ENCODE data around the gene BCL3.

- no peak for TF ChIP-seq RAD21 (IDR thresholded peaks at IDR 0.05; ENCODE audit: low read depth)
- no peak for TF ChIP-seq TCF7L2 (IDR thresholded peaks at IDR 0.05; ENCODE audit: borderline replicate concordance, extremely low read depth, insufficient read depth, insufficient read length)
- no peak for TF ChIP-seq POLR2A (IDR thresholded peaks at IDR 0.05; ENCODE audit: borderline replicate concordance, extremely low read depth, insufficient read depth, insufficient read length)
- no peak for TF ChIP-seq REST (IDR thresholded peaks at IDR 0.05; ENCODE audit: low read depth)
- TF ChIP-seq, protein P1, sequence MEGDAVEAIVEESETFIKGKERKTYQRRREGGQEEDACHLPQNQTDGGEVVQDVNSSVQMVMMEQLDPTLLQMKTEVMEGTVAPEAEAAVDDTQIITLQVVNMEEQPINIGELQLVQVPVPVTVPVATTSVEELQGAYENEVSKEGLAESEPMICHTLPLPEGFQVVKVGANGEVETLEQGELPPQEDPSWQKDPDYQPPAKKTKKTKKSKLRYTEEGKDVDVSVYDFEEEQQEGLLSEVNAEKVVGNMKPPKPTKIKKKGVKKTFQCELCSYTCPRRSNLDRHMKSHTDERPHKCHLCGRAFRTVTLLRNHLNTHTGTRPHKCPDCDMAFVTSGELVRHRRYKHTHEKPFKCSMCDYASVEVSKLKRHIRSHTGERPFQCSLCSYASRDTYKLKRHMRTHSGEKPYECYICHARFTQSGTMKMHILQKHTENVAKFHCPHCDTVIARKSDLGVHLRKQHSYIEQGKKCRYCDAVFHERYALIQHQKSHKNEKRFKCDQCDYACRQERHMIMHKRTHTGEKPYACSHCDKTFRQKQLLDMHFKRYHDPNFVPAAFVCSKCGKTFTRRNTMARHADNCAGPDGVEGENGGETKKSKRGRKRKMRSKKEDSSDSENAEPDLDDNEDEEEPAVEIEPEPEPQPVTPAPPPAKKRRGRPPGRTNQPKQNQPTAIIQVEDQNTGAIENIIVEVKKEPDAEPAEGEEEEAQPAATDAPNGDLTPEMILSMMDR (IDR thresholded peaks at IDR 0.05 in 2 of 3, conservative IDR thresholded peaks at IDR 0.05 in 1 of 3; ENCODE audit: borderline replicate concordance in 1 of 3, insufficient read depth in 1 of 3, low read depth in 2 of 3, low read length in 2 of 3), result no peak
Observed at GRCh38 chr19:44734357-44734756, 14.2 kb upstream of the BCL3 start.
